HG02973 (cell line): ENCODE results near the gene COPS9.

ENCODE experiments used
- ATAC-seq: cut with Tn5 transposase; IDR thresholded peaks from one replicate; pipeline ENCODE4 v1.9.1; 2021; ENCODE audit warnings: moderate library complexity; ENCODE audit not compliant: unreplicated experiment

The COPS9 gene

GRCh38 chr2:240151477-240152031 is 15.4 kb upstream of the COPS9 start:
- ATAC-seq: no peak

DNA sequence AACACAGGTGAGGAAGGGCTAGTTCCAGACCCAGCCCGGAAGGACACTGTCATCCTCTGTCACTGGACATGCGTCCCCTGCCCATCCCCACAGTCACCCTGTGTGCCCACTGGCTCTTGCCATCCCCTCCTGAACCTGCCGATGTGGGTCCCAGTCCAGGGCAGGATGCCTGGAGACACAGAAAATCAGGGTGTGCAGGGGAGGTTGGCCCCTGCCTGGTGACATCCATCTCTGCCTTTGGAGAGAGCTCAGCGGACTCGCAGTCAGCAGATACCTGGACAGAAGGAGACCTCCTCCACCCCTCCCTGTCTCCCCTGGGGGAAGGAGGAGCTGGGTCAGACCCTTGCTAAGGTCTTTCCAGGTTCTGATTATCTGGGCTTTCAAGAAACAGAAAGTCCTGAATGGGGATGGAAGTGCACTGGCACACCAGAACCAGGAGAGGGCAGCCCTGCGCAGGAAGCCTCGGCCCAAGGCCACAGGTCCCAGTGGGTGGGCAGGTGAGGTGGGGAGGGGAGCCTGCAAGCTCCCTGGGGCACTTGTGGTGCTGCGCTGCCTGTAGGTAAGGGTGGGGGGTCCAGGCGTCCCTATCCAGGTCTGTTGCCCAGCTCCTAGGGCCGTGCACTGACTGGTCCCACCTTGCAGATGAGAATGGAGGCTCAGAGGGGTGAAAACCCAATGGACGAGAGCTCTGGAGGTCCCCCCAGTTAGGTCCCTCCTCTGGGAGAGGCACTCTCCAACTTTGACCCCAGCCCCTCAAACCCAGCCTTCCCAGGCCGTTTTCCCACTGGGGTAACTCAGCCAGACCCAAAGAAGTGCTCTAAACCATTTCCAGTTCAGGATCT is 14.1 kb upstream of the COPS9 start:
- ATAC-seq: no peak

DNA sequence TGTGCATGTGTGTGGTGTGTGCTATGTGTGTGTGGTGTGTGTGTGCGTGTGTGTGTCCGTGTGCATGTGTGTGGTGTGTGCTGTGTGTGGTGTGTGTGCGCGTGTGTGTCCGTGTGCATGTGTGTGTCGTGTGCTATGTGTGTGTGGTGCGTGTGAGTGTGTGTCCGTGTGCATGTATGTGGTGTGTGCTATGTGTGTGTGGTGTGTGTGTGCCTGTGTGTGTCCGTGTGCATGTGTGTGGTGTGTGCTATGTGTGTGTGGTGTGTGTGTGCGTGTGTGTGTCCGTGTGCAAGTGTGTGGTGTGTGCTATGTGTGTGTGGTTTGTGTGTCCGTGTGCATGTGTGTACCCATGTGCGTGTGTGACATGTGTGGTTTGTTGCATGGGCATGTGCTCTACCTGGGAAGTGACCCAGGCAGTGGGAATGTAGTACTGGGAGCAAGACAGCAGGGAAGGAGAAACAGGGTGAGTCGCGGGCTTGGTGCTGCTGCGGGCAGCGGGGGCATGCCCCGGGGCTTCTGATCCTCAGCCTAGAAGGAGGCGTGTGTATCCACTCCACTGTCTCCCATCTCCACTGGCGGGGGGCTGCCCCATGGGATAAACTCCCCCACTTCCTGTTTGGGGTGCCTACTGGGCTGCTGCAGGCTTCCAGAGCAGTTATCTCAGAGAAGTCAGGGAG is 11.9 kb upstream of the COPS9 start:
- no peak for ATAC-seq

GRCh38 chr2:240147382-240147781 is 11.3 kb upstream of the COPS9 start:
- no peak for ATAC-seq

DNA sequence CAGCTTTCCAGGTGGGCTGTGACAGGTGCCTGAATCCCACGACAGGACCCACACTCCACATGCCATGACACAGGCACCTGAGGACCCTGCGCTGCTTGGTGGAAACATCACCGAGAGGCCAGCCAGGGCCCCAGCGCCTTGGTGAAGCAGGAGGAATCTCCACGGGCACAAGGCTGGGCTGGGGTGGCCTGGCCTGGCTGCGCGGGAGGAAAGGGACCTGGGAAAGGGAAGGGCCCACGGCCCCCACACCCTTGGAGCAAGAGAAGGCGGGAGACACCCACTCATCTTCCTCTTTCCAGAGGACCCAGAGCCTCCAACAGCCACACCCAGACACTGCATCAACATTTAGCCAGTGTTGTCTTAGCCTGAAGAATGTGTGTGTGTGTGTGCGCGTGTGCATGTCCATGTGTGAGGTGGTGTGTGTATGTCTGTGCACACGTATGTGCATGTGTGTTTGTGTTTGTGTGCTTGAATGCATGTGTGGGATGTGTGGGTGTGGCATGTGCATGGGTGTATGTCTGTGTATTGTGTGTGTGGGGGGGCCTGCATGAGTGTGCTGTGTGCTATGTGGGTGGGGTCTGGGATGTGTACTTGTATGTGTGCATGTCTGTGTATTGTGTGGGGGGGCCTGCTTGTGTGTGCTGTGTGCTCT is 10.6 kb upstream of the COPS9 start:
- no peak for ATAC-seq

DNA sequence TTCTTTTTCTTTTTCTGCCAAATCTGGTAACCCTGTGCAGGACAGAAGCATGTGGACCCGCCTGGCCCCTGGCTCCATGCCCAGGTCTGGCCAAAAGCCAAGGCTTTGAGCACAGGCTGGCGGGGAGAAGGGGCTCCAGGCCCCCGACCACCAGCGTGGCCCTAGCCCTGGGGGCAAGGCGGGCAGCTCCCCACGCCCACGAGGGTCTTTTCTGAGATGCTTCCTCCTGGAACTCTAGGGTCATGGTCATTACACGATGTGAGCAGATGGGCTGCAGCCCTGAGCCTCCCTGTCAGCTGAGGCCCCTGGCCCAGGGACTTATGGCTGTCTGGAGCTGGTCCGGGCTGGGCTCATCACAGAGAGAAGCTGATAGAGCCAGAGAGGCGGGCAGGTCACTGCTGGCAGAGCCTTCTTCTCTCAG is 10.0 kb upstream of the COPS9 start:
- ATAC-seq: no peak

GRCh38 chr2:240145461-240145860 is 9.4 kb upstream of the COPS9 start:
- ATAC-seq: no peak

GRCh38 chr2:240144649-240145261 is 8.7 kb upstream of the COPS9 start:
- ATAC-seq: no peak

DNA sequence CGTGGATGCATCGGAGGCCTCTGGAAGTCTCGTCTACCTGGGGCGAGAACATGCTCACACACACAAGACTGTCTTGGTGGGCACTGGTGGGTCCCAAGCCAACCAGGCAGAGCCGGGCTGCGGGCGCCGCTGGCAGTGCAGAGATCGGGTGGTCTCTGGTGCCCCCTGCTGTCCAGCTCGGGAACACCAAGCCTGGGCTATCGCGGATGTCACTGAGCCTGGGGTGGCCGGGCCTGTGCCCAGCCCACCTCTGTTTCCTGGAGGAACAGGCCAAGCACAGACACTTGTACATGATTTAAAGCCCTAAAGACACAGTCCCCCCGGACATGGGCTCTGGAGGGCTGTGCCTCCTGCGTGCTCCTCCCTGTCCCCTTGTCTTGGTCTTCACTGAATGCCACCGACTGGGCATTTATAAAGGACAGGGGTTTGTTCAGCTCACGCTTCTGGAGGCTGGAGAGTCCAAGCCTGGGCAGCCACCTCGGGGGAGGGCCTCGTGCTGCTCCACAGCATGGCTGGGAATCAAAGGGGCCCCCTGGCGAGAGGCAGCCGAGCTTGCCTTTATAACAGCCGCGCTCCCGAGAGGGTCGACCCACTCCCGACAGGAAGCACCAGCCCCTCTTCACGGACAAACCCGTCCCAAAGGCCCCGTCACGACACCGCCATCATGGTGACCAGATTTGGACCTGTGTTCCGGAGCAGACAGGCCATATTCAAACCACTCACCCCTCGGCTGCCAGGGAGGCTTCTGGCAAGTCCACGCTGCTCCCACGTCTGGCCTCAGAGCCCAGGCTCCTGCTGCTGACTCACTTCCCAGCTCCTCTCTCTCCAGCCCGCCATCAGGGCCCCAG is 7.9 kb upstream of the COPS9 start:
- peak; percentile 78 for ATAC-seq

GRCh38 chr2:240143276-240143675 is 7.2 kb upstream of the COPS9 start:
- no peak for ATAC-seq

DNA sequence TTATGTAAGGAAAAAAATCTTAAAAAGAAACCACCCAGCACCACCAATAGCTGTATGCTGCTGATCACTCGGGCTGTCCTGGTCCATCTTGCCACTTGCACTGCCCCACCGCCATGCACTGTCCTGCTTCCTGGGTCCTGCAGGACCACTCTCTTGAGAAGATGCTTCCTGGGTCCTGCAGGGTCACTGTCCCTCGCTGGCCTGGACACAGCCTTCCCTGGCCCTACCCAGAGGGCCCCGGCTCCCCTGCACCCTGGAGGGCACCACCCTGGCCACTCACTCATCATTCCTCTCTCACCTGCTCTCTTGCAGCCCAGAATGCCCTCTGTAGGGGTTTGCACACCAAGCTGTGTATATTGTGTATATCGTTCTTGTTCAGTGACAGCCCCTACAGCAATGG is 6.8 kb upstream of the COPS9 start:
- ATAC-seq: no peak

DNA sequence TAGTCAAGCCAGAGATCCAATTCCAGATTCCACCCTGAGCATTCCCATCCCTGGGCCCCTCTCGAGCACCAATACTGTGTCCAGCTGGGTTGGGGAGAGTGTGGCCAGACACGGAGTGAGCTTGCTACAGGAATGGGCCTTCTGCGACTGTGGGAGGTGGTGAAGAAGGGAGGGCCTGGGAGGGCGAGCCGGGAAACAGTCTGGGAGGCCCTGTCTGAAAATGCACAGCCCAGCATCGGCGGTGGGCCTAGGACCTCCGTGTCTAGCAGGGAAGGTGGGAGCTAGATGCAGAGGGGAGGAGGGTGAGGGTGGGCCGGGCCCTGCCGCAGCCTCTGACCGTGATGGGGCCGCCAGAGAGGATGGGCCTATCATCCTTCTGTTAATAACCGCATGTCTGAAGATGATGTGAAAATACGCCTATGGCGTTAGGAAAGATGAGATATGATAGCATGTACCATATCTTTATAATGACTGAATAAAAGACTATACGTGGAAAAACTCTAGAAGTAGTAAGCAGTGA is 6.2 kb upstream of the COPS9 start:
- ATAC-seq: no peak

- ATAC-seq: no peak
Observed at GRCh38 chr2:240141736-240142135, 5.6 kb upstream of the COPS9 start.

DNA sequence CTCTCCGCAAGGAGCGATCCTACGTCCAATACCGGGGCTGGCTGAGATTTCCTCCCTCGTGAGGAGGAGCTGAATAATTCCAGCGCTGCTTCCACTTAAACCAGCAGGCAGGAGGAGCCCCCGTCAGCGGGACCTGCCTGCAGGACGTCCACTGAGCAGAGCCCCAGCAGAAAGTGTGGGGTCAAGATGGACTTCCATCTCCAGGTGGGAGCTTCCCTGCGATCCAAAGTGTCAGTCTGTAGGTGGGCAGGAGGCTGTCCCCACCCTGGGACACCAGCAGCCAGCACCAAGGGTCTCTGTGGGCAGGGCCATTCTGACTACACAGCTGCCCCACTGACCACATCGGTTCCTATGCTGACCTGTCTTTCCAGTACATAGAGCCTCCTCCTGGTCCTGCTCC is 4.8 kb upstream of the COPS9 start:
- ATAC-seq: no peak

- ATAC-seq: no peak
Observed at GRCh38 chr2:240140511-240140910, 4.4 kb upstream of the COPS9 start, which contains the start of gene OTOS. OTOS (minus strand) TSS chr2:240140658; CDS start chr2:240140326, 332 bp downstream.

- no peak for ATAC-seq
Observed at GRCh38 chr2:240139666-240140393, 3.7 kb upstream of the COPS9 start.

- ATAC-seq: no peak
Observed at GRCh38 chr2:240139011-240139441, 2.9 kb upstream of the COPS9 start.

GRCh38 chr2:240138254-240138984 is 2.3 kb upstream of the COPS9 start:
- no peak for ATAC-seq
